ENCODE measurements around the gene MMEL1.
"Not testable (repeated sequence)": the region's sequence is repeated elsewhere in the genome, so short reads cannot be mapped to it uniquely, and the experiment has no call there.

MMEL1 gene

DNA sequence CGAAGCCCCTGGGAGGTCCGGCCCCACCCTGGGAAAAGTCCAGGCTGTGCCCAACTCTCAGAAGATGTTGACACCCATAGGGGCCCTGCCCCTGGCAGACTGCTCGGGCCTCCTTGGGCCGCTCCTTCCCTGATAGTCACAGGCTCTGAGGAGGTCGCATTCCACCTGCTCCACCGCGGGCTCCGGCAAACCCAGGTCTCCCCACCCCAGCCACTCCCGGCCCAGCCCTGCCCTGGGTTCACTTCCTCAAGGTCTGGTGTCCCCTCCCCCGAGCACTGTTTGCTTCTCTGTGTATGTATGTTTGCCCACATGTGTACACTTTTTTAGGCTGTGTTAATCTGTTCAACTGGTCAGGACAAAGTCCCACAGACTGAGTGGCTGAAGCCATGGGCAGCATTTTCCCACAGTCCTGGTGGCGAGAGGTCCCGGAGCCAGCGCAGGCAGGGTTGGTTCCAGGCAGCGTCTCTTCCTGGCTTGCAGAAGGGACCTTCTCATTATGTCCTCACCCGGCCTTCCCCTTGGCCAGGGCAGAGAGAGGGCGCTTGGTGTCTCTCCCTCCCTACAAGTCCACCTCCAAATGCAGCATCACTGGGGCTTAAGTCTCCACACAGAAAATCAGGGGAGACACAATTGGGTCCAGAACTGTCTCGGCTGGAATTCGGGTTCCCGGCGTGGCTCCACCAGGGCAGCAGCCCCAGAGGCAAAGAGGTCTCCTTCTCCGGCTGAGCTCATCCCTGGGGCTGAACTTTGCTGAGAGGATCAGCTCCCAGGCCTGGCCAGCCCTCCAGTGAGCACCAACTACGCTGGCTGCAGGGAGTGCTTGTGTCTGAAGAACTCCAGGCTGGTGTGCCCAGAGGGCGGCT, 56.8 kb downstream of the MMEL1 start:
- ChIA-PET CTCF (interaction anchor here (1.0 to 1.8 kb wide), 2 partner anchors 14 to 20 kb away, joined by 4 to 7 read pairs; partner anchors contain the start of gene TNFRSF14), POLR2A (interaction anchor here (0.7 to 0.9 kb wide), 2 partner anchors 12 to 14 kb away, joined by 3 read pairs; no protein-coding TSS in a partner anchor)
- no peak for DNase-seq (ENCODE audit: extremely low spot score)
- TF ChIP-seq, protein P1, sequence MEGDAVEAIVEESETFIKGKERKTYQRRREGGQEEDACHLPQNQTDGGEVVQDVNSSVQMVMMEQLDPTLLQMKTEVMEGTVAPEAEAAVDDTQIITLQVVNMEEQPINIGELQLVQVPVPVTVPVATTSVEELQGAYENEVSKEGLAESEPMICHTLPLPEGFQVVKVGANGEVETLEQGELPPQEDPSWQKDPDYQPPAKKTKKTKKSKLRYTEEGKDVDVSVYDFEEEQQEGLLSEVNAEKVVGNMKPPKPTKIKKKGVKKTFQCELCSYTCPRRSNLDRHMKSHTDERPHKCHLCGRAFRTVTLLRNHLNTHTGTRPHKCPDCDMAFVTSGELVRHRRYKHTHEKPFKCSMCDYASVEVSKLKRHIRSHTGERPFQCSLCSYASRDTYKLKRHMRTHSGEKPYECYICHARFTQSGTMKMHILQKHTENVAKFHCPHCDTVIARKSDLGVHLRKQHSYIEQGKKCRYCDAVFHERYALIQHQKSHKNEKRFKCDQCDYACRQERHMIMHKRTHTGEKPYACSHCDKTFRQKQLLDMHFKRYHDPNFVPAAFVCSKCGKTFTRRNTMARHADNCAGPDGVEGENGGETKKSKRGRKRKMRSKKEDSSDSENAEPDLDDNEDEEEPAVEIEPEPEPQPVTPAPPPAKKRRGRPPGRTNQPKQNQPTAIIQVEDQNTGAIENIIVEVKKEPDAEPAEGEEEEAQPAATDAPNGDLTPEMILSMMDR (IDR thresholded peaks at IDR 0.05; ENCODE audit: control extremely low read depth, extremely low read depth, low read depth, missing control alignments), result no peak

GRCh38 chr1:2574350-2574749, 58.5 kb downstream of the MMEL1 start:
- CTCF ChIA-PET, result interaction anchor here (0.7 to 0.8 kb wide), 2 partner anchors 9 to 11 kb away, joined by 3 read pairs; no protein-coding TSS in a partner anchor
- TF ChIP-seq, protein P1 (IDR thresholded peaks at IDR 0.05; ENCODE audit: control extremely low read depth, extremely low read depth, low read depth, missing control alignments), result no peak
- POLR2A ChIA-PET, result no interaction called here
- no peak for DNase-seq (ENCODE audit: extremely low spot score)

DNA sequence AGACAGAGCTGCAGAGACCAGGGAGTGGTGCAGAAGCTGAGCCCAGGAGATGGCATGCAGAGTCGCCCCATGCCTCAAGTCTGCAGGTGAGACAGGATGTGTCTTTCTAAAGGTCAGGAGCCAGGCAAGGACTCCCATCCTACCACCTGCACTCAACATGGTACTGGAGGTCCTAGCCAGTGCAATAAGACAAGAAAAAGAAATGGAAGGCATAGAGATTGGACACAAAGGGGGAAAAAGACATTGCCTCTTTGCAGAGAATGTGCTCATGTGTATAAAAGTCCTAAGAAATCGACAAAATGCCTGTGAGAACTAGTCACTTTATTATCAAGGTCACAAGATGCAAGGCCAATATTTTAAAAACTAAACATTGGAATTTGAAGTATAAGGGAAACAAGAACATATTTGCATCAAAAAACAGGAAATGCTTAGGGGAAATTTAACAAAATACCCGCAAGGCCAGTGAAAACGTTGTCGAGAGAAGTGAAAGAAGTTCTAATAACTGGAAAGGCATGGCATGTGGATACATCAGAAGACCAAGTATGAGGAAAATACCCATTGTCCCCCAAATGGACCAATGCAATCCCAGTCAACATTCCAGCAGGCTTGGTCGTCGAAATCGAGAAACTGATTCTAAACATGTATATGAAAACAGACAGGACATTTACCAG, 59.4 kb downstream of the MMEL1 start:
- no peak for DNase-seq (ENCODE audit: extremely low spot score)
- TF ChIP-seq, protein P1 (IDR thresholded peaks at IDR 0.05; ENCODE audit: control extremely low read depth, extremely low read depth, low read depth, missing control alignments), result no peak
- POLR2A ChIA-PET, result no interaction called here
- CTCF ChIA-PET, result interaction anchor here (0.8 to 1.0 kb wide), 2 partner anchors 8 to 26 kb away, joined by 3 read pairs; no protein-coding TSS in a partner anchor

GRCh38 chr1:2571348-2571747, 61.5 kb downstream of the MMEL1 start:
- CTCF ChIA-PET, result interaction anchor here (1.1 to 3.4 kb wide), 3 partner anchors 10 to 23 kb away, joined by 3 to 20 read pairs (median 3); no protein-coding TSS in a partner anchor

DNA sequence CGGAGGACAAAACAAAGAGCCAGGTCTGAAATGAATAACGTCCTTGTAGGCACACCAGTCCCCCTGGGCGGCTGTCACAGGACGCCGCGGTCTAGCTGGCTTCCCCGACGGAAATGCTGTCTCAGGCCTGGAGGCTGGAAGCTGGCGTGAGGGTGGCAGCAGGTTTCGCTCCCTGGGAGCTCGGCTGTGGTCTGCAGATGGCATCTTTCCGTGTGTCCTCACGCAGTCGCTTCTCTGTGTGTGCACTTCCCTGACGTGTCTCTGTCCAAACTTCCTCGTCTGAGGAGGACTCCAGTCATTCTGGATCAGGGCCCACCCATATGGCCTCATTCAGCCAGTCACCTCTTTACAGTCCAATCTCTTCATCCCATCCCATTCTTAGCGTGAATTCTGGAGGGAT, 62.5 kb downstream of the MMEL1 start:
- CTCF ChIA-PET, result interaction anchor here (3.4 kb wide), 1 partner anchor 9 kb away, joined by 20 read pairs; no protein-coding TSS in a partner anchor
- no peak for DNase-seq (ENCODE audit: extremely low spot score)
- POLR2A ChIA-PET, result no interaction called here
- TF ChIP-seq, protein P1 (IDR thresholded peaks at IDR 0.05; ENCODE audit: control extremely low read depth, extremely low read depth, low read depth, missing control alignments), result no peak

More at GRCh38 chr1:2571348-2571747, 61.5 kb downstream of the MMEL1 start:
- TF ChIP-seq, protein P1 (IDR thresholded peaks at IDR 0.05; ENCODE audit: control extremely low read depth, extremely low read depth, low read depth, missing control alignments), result no peak
- DNase-seq (ENCODE audit: extremely low spot score), result no peak
- POLR2A ChIA-PET, result interaction anchor here (1.0 kb wide), 1 partner anchor 26 kb away, joined by 3 read pairs; no protein-coding TSS in a partner anchor

DNA sequence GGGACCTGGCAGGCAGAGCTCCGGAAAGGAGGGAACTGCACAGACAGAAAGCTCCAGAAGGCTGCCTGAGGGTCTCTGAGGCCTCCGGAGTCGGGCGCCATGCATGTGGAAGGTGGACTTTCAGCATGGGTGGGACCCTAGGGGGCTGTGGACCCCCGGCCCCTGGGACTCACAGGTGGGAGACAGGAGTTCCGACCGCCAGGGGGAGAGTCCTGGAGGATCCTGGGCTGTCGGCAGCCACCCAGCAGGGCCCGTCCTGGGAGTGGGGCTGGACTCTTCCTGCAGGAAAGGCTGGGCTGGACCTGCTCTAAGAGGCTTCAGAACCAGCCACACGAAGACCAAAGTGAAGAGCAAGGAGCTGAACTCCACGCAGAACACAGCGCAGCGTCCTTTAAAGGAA, 63.1 kb downstream of the MMEL1 start:
- CTCF ChIA-PET, result interaction anchor here (3.4 kb wide), 1 partner anchor 8 kb away, joined by 20 read pairs; no protein-coding TSS in a partner anchor
- DNase-seq (ENCODE audit: extremely low spot score); POLR2A ChIA-PET: not testable (repeated sequence)

All from GM10248 (cell line).